Measurements from ENCODE around the gene PTPRK.

DNA sequence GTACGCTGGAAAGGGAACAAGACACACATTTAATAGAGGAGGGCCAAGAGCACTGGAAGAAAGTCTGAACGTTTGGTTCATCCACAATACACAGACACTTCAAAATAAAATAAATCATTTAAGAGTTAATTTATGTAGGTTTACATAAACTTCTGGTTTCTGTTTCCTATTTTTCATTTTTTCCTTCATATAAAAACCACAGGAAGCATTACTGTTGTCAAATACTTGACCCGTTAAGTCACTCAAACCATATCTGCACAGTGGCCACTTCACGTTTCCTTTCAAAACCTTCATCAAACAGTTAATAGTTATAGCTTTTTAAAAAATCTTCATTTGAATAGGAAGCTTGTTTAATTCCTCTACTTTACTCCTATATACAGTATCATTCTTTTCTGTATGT lies 361.9 kb downstream of the PTPRK start:
- TF ChIP-seq EZH2 (IDR thresholded peaks at IDR 0.05; ENCODE audit: low read length, unreplicated experiment) (no peak), EZH2phosphoT487 (IDR thresholded peaks at IDR 0.05; ENCODE audit: borderline replicate concordance, low read length) (no peak)
- TF ChIP-seq, protein P1, sequence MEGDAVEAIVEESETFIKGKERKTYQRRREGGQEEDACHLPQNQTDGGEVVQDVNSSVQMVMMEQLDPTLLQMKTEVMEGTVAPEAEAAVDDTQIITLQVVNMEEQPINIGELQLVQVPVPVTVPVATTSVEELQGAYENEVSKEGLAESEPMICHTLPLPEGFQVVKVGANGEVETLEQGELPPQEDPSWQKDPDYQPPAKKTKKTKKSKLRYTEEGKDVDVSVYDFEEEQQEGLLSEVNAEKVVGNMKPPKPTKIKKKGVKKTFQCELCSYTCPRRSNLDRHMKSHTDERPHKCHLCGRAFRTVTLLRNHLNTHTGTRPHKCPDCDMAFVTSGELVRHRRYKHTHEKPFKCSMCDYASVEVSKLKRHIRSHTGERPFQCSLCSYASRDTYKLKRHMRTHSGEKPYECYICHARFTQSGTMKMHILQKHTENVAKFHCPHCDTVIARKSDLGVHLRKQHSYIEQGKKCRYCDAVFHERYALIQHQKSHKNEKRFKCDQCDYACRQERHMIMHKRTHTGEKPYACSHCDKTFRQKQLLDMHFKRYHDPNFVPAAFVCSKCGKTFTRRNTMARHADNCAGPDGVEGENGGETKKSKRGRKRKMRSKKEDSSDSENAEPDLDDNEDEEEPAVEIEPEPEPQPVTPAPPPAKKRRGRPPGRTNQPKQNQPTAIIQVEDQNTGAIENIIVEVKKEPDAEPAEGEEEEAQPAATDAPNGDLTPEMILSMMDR (conservative IDR thresholded peaks at IDR 0.05; ENCODE audit: low read depth, low read length), result no peak

All from PC-3 (cell line).